NCI-H2081 treated with DMSO at 0.1 percent for 48 hours (cell line): Measurements from ENCODE around the gene ARMC10.
"Not testable (repeated sequence)": the region's sequence is repeated elsewhere in the genome, so short reads cannot be mapped to it uniquely, and the experiment has no call there.

ENCODE experiments used
- DNase-seq: peaks from one replicate; lab custom pipeline; 2025; lab: John Stamatoyannopoulos, UW

The ARMC10 gene

GRCh38 chr7:103074519-103075336 lies at the start of gene ARMC10, which contains the start of gene FBXL13:
Gene ARMC10 (plus strand): TSS chr7:103075140. CDS start chr7:103075273, 133 bp downstream.
Gene FBXL13 (minus strand): TSS chr7:103074796.
- peak; percentile 80 for DNase-seq

- DNase-seq, result no peak
Observed at GRCh38 chr7:103025341-103025740, 49.6 kb upstream of the ARMC10 start.

- DNase-seq, result no peak
Observed at GRCh38 chr7:103031024-103031423, 43.9 kb upstream of the ARMC10 start.

- no peak for DNase-seq
Observed at GRCh38 chr7:103031781-103032180, 43.2 kb upstream of the ARMC10 start.

GRCh38 chr7:103034318-103034717 lies 40.6 kb upstream of the ARMC10 start:
- DNase-seq, result not testable (repeated sequence)

- no peak for DNase-seq
Observed at GRCh38 chr7:103037476-103037822, 37.5 kb upstream of the ARMC10 start.

- DNase-seq, result not testable (repeated sequence)
Observed at GRCh38 chr7:103037823-103038739, 36.9 kb upstream of the ARMC10 start.

- DNase-seq, result not testable (repeated sequence)
Observed at GRCh38 chr7:103041815-103042214, 33.1 kb upstream of the ARMC10 start.

GRCh38 chr7:103048833-103049232 lies 26.1 kb upstream of the ARMC10 start:
- DNase-seq, result no peak

- DNase-seq, result no peak
Observed at GRCh38 chr7:103051519-103051918, 23.4 kb upstream of the ARMC10 start.

GRCh38 chr7:103056006-103056405 lies 18.9 kb upstream of the ARMC10 start:
- not testable (repeated sequence) for DNase-seq

GRCh38 chr7:103058122-103058521 lies 16.8 kb upstream of the ARMC10 start:
- DNase-seq, result no peak

GRCh38 chr7:103059471-103059870 lies 15.5 kb upstream of the ARMC10 start:
- no peak for DNase-seq

GRCh38 chr7:103063895-103064294 lies 11.0 kb upstream of the ARMC10 start:
- no peak for DNase-seq

GRCh38 chr7:103065667-103066066 lies 9.3 kb upstream of the ARMC10 start:
- no peak for DNase-seq

GRCh38 chr7:103068414-103069403 lies 6.2 kb upstream of the ARMC10 start:
- DNase-seq, result no peak

- no peak for DNase-seq
Observed at GRCh38 chr7:103071000-103071399, 3.9 kb upstream of the ARMC10 start.

- DNase-seq, result no peak
Observed at GRCh38 chr7:103073989-103074518, 886 bp upstream of the ARMC10 start.

GRCh38 chr7:103075337-103075918 lies 488 bp downstream of the ARMC10 start:
- no peak for DNase-seq

GRCh38 chr7:103076764-103077163 lies 1.8 kb downstream of the ARMC10 start:
- DNase-seq, result no peak

GRCh38 chr7:103077318-103077717 lies 2.4 kb downstream of the ARMC10 start:
- DNase-seq, result no peak
